GM12865 (cell line): ENCODE measurements around the gene SETD1A.
A peak's percentile ranks its signal among the peaks of the same experiment; 100 is the strongest.
"Not testable (repeated sequence)": the region's sequence is repeated elsewhere in the genome, so short reads cannot be mapped to it uniquely, and the experiment has no call there.

Experiments used
- DNase-seq: peaks from one replicate; pipeline ENCODE4 v3.0.0; 2010; ENCODE audit warnings: low read depth
- H3K4me3 ChIP-seq: 2 replicates; pipeline ENCODE4 v1.5.1; 2011; ENCODE audit warnings: mild to moderate bottlenecking, low read depth, low read length, control low read depth
- TF ChIP-seq, protein P1 (sequence below): IDR thresholded peaks from 2 replicates; pipeline ENCODE4 v1.5.1; 2011; ENCODE audit warnings: low read length, control low read depth, low read depth, inconsistent platforms; ENCODE audit not compliant: insufficient read depth; ENCODE audit errors: missing control alignments

Gene SETD1A

DNA sequence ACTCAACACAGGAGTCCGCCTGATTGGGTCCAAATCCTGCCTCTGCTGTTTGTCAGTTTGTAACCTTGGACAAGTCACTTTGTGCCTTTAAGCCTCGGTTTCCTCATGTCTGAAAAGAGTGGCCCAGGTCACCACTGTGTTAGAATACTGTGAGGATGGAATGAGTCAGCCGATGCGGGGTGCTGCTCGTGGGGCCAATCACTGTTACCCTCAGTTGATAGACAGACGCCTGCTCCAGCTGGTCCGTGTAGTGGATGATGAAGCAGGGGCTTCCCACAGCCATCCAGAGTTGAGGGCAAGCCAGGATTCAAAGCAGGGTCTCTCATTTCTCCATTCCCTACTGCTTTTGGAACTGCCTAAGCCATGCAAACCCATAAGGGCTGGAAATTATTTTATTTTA is 28.4 kb upstream of the SETD1A start:
- no peak overlapping the region for H3K4me3 ChIP-seq
- no peak for DNase-seq
- TF ChIP-seq, protein P1, sequence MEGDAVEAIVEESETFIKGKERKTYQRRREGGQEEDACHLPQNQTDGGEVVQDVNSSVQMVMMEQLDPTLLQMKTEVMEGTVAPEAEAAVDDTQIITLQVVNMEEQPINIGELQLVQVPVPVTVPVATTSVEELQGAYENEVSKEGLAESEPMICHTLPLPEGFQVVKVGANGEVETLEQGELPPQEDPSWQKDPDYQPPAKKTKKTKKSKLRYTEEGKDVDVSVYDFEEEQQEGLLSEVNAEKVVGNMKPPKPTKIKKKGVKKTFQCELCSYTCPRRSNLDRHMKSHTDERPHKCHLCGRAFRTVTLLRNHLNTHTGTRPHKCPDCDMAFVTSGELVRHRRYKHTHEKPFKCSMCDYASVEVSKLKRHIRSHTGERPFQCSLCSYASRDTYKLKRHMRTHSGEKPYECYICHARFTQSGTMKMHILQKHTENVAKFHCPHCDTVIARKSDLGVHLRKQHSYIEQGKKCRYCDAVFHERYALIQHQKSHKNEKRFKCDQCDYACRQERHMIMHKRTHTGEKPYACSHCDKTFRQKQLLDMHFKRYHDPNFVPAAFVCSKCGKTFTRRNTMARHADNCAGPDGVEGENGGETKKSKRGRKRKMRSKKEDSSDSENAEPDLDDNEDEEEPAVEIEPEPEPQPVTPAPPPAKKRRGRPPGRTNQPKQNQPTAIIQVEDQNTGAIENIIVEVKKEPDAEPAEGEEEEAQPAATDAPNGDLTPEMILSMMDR, result no peak

DNA sequence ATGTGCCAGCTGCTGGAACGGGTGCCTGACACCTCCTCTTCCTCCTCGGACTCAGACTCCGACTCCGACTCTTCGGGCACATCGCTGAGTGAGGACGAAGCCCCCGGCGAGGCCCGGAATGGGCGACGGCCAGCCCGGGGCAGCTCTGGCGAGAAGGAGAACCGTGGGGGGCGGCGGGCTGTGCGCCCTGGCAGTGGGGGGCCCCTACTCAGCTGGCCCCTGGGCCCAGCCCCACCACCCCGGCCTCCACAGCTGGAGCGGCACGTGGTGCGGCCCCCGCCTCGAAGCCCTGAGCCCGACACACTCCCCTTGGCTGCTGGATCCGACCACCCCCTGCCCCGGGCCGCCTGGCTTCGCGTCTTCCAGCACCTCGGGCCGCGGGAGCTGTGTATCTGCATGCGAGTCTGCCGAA is 27.4 kb upstream of the SETD1A start:
- no peak overlapping the region for H3K4me3 ChIP-seq
- TF ChIP-seq, protein P1, result no peak

GRCh38 chr16:30931068-30931650 is 26.4 kb upstream of the SETD1A start:
- no peak overlapping the region for H3K4me3 ChIP-seq
- DNase-seq, result no peak
- TF ChIP-seq, protein P1, result no peak

More for the DNA sequence above, 27.4 kb upstream of the SETD1A start:
- DNase-seq, result no peak

DNA sequence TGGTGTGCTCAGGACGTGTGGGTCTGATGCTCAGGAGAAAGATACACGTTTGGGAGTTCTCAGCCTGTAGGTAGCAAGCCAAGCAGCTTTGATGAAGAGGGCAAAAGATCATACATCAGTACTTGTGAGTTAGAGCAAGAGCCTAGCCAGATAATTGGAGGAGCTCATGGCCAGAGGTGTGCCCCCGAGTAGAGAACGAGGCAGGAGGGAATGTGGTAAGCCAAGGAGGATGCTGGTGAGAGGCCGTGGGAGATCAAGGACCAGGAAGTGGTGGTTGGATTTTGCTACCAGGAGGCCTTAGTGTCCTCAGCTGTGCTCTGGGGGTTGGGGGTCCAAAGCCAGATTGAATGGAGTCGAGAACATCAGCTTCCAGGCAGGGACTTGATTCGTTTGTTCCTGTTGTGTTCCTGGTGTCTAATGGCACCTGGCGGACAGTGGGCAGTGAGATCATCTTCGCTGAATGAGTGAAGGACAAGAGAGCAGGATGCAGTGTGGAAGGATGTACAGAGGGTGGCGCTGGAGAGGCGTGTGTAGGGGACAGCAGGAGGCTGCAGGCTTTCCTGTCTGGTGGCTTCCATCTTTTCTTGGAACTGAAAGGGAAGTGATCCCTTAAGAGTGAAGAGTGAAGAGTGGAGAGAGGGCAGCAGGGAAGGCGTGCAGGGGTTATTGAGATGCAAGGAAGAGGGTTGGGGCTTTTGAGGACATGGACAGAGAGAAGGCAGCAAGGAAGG is 22.6 kb upstream of the SETD1A start:
- H3K4me3 ChIP-seq, result no peak overlapping the region
- TF ChIP-seq, protein P1, result peak; percentile 62
- DNase-seq, result peak; percentile 43

DNA sequence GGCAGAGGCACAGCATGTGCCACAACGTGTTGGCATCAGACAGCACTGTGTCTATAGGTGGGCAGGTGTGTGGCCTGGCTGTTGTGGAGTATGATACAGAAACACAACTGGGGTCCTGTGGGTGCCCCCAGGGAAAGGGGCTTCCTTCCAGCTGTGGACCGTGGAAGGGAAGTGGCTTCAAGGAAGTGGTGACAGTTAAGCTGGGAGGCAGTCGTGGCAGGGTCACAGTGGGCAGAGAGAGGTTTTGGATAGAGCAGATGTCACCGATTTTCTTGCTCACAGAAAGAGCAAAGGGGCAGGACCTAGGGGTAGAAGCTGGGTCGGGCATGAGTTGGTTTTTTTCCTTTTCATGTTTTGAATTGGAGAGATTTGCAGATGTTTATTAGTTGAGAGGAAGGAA is 19.9 kb upstream of the SETD1A start:
- no peak overlapping the region for H3K4me3 ChIP-seq
- TF ChIP-seq, protein P1, result no peak
- no peak for DNase-seq

GRCh38 chr16:30939571-30939970 is 18.0 kb upstream of the SETD1A start:
- not testable (repeated sequence) for DNase-seq, H3K4me3 ChIP-seq

DNA sequence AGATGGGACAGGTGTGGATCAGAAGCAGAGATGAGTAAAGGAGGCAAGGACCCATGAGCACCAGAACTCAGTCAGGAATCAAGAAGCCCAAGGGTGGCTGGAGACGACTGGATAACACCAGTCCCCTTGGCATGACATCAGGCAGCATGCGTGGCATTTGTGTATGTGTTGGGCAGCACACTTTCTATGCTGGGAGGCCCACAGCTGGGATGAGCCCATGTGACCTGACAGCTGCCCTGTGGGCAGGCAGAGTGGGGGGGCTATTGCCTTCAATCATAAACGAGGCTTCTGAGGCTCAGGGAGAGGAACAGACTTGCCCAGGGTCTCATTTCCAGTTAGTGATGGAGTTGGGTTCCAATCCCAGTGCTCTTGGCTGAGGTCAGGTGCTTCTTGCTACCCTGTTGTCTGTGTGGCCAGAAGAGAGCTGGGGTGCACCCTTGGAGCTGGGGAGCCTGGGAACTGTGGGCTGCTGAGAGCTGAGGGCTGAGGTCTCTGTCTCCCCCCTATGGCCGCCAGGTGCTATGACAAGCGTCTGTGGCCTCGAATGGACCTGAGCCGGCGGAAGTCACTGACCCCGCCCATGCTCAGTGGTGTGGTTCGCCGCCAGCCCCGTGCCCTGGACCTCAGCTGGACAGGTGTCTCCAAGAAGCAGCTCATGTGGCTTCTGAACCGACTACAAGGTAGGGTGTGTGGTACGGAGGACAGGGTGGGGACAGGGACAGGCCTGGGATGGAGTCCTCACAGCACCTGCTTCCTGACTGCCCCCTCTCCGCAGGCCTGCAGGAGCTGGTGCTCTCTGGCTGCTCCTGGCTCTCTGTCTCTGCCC is 15.7 kb upstream of the SETD1A start:
- no peak overlapping the region for H3K4me3 ChIP-seq

More for the DNA sequence above, 15.7 kb upstream of the SETD1A start:
- DNase-seq, result peak; percentile 88
- TF ChIP-seq, protein P1, result peak; percentile 98
